ENCODE results near the gene AFF2.

DNA sequence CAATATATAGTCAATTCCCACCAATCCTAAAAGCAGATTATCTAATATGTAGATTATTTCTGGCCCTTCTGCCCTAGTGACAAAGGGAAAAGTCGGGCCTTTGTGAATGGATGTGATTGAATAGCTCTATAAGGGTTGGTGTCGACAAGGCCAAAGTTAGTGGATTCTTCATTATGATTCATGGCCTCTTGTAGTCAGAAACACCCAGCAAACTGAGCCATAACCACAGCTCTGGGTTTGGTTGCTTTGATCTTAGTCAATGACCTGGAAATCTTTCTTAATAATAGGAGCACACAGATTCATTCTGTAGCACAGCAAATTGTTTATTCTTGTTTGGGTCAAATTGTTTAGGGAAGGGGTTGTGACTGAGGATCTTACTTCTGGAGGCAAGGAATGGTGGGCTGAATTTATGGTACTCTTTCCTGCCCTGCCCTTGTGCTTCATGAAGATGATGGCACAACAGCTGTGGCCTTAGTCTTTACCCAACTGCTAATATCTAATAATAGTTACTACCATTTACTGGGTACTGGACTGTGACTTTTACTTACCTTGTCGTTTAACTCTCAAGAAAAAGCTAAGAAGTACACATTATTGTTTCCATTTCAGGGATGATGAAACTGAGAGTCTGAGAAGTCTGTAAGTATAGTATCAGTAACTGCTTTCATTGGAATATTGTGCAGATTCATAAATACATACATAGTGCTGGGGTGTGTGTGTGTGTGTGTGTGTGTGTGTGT lies 74.0 kb downstream of the AFF2 start:
- no peak for TF ChIP-seq RARB (CRISPR knock-in tag; IDR thresholded peaks at IDR 0.05)
- no peak for TF ChIP-seq ZNF8 (CRISPR knock-in tag; IDR thresholded peaks at IDR 0.05)
- no peak for TF ChIP-seq ZNF70 (CRISPR knock-in tag; IDR thresholded peaks at IDR 0.05)
